Measurements from ENCODE around the gene TMEM242.

Gene TMEM242

GRCh38 chr6:157287247-157287850, 36.0 kb downstream of the TMEM242 start:
- DNase-seq: no peak

DNA sequence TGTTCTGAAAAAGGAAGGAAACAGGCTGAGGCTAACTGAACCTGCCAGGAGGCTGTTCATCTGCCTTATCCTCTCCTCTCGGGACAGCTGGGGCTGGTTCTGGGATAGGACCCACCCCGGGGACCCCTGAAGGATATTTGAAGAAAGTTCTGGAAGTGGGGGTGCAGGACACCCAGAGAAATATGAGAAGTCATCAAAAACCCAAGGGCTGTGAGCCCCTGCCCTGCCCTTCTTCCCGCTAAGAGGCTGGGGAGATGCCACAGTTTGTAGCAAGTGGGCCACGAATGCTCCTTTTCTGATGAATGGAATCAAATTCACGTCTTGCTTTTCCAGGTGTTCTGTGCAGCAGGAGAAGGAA, 37.9 kb downstream of the TMEM242 start:
- DNase-seq: no peak

GRCh38 chr6:157284738-157285421, 38.4 kb downstream of the TMEM242 start:
- no peak for DNase-seq

DNA sequence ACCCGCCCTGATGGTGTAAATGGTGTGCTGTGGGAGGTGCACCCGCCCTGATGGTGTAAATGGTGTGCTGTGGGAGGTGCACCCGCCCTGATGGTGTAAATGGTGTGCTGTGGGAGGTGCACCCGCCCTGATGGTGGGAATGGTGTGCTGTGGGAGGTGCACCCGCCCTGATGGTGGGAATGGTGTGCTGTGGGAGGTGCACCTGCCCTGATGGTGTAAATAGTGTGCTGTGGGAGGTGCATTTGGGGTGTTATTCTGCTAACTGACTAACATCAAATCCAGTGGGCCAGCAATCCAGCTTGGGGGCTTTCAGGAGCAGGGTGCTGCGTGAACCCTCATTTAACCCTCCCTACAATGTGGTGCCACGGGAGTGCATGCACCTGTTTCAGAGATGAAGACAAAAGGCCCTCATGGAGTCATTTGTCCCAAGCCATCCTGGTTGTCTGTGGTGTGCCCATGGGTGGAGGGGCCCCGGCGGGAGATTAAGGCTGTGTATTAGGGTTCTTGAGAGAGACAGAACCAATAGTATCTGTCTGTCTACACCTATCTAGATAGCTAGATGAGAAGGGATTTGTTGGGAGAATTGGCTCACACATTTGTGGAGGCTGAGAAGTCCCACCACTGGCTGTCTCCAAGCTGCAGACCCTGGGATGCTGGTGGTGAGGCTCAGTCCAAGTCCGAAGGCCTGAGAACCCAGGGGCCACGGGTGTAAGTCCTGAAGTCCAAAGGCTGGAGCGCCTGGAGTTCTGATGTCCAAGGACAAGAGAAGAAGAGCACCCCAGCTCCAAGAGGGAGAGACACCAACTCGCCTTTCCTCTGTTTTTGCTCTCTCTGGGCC, 39.2 kb downstream of the TMEM242 start:
- DNase-seq: no peak

DNA sequence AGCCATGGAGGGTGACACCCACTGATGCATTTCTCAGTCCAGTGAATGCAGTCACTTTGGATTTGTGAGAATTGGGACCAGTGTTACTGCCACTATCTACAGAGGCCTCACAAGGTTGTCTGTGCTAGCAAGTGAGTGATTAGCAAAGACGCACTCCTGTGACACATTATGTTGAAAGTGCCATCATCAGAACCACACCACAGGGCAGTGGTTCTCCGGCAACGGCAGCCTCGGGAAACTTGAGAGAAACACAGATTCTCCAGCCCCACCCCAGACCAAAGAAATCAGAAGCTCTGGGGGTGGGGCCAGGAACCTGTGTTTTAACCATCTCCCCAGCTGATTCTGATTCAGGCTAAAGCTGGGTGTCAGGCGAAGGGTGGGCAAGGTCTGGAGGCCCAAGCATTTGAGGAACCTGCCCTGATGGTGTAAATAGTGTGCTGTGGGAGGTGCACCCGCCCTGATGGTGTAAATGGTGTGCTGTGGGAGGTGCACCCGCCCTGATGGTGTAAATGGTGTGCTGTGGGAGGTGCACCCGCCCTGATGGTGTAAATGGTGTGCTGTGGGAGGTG, 39.9 kb downstream of the TMEM242 start:
- no peak for DNase-seq

DNA sequence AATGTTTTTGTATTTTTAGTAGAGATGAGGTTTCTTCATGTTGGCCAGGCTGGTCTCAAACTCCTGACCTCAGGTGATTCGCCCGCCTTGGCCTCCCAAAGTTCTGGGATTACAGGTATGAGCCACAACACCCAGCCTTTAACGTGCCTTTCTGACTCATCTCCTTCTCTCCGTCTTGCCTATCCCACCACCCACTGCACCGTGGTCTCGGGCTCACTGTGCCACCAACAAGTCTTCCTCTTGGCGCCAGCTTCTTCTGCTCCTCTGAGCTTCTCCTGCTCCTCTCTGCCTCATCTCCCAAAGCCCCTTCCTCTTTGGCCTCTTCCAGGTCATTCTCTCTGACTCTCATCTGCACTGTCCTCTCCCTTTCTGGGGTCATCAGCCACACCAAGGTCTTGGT, 41.0 kb downstream of the TMEM242 start:
- no peak for DNase-seq

- no peak for DNase-seq
These were observed 41.7 kb downstream of the TMEM242 start for GRCh38 chr6:157281570-157281969.

- DNase-seq: no peak
These were observed 42.4 kb downstream of the TMEM242 start for GRCh38 chr6:157280947-157281346.

DNA sequence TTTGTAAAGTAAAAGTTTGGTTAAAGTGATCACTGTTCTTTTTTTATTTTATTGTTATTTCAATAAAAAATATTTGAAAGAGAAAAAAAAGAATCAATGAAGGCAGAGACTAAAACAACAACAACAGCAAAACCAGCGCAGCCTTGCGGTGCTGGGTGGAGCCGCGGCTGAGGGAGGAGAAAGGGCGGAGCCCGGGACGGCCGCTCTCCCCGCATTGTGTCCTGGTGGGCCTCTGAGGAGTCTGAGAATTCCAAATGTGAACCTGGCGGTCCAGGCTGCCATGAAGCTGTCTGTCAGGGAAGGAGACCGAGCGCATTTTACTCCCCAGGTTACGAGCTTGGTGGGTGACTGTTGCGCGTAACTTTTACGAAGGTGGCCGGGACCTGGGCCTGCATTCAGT, 43.2 kb downstream of the TMEM242 start:
- DNase-seq: no peak

DNA sequence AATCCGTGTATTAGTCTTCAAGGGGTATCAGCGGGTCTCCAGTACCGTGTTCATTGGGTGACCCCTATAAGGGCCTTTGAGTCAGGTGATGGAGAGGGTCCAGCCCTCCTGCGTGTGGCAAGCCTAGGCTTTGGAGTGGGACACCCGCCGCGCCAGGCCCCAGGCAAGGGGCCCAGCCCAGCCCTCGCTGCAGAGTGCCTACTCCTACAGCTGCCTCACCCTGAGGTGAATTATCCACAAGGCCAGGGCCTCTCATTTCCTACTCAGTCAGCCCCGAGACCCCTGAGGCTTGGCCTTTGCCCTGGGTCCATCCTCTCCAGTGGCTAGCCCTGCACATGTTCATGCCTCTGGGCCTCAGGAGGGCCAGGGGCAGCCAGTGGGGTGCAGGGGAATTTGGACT, 45.1 kb downstream of the TMEM242 start:
- no peak for DNase-seq

DNA sequence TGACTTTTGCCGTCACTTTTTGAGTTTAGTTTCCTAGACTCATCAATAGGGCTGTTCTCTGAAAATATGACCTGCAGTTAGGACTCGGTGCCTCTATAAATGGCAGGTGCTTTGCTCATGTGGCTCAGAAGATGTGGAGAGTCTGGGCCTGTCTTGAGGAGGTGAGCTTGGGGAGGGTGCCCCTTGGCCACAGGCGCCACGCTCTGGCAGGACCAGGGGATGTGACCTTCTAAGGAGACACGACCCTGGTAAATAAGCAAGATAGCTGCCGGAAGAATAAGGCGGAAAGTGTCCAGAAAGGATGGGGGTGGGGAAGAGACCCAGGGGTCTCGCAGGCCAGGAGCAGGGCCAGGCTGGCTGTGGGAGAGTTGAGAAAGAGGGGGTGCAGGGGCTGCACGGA, 46.6 kb downstream of the TMEM242 start:
- DNase-seq: no peak

DNA sequence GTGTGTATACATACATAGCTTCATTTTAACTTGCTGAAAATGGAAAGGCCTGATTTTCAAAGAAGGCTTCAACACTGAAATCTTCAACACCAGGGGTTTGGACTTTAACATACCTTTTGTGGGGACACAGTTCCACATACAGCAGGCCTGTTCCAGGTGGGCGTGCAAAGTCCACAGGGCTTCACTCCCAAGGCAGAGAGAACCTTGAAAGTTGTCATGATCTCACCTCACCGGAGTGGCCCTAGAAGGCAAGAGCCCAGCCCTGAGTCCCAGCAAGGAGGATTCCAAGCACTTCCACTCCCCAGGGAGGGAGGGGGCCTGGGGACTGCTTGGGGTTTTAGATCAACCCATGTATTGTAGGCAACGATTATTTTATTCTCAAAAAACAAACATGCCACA, 47.2 kb downstream of the TMEM242 start:
- DNase-seq: no peak

DNA sequence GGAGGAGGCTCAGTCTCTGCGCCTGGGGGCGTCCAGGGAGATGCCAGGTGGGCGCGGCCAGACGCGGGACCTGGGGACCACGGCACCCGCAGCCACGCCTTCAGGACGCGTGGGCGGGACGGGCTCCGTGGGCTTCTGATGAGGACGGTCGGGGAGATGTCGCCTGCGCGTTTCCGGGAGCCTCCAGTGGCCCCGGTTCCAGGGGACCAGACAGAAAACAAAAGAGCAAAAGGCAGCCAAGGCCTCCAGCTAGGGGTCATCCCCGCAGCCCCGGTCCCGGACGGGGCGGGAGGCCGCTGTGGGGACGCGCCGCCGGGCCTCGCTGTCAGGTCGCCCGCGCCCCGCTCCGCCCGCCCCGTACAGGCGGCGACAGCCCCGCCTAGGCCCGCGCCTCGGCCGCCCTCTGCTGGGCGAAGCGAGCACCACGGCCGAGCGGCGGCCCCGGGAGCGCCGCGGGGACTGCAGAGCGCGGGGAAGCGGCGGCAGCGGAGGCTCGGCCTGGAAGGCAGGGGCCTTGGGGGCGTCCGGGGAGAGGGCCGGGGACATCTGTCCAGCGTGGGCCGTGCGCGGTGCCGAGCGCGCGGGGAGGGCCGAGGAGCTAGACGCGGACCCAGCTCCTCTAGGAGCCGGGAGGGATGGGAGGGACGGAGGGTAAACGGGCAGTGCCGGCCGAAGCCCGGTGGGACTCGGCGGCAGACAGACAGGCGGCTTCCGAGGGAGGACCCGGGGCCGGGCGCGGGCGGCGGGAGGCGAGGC, 48.7 kb downstream of the TMEM242 start:
- peak; percentile 78 for DNase-seq

DNA sequence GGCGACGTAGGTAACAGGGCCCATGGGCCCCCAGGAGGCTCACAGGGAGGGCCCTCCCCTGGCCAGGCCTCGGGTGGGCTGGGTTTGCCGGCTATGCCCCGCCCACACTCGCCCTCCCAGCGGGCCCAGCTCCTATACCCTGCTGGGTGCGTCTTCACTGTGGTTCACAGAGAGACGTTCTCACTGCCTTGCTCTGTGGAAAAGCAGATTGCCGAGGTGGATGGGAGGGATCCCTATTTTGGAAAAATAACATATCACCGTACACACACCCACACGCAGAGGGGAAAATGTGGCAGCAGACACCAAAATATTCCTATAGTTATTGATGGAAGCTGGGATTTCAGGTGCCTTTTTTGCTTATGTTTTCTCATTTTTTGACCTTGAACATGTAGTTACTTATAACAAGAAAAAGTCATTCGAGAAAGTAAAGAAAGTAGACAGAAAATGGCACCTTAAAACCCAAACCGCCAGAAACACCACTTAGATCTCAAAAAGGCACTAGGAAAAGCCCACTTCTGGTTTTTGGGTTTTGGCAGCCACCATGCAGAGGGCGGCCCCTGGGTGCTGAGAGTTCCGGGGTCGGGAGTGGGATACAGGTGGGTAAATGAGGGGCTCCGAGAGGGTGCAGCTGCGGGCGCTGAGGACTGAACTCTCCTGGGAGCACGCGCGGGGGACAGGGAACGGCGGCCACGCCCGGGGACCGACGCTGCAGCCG, 49.4 kb downstream of the TMEM242 start:
- peak; percentile 67 for DNase-seq

DNA sequence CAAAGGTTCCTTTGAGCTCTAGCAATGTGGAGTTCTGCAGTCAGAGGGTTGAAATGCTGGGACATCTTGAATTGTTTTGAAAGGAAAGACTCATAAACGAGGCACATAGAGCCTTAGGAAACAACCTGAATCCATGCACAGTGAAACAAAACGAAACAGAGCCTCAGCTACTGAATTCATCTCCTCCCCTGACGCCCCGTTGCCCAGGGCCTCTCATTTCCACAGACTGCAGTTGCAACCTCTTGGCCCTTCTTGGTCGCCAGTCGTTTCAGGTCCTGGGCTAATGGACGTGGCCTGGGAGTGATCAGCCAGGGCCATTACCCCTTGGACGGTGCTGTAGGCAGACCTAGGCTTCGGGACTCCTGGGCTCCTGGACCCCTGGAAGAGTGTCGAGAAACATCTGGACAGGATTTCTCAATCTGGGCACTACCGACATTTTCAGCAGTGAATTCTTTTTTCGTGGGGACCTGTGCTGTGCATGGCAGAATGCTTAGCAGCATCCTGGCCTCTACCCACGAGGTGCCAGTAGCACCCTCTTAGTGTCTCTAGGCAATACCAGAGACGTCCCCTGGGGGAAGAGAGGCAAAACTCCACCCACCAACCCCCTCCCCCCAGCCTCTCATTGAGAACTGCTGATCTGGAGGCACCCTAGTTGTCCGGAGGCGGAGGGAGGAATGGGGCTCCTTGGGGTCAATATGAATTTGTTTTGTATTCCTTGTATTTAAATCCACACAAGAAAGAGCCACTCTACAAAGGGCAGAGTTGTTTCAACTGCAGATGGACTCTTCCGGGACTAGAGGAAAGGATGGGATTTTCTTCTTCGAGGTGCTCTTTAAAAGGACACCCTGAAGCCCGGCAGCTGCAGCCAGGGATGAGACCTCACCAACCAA, 50.2 kb downstream of the TMEM242 start:
- peak; percentile 30 for DNase-seq

- DNase-seq: no peak
These were observed 50.9 kb downstream of the TMEM242 start for GRCh38 chr6:157272372-157272771.

DNA sequence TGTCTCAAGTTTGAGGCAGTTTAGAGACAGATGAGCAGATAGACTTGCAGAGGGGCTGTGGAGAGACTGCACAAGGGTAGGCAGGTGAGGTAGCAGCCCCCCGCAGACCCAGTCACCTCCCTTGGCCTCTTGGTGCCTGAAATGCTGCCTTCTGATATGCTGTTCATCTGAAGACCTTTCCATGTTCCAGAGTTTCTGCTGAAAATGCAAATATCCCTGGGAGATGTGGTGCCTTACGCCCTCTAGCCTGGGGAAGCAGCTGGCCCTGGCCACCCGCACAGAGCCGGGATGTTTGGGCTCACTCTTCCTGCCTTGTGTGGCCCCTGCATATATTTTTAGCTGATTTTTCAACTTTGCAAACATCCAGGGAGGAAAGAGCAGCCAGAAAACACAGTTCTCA, 51.4 kb downstream of the TMEM242 start:
- no peak for DNase-seq

DNA sequence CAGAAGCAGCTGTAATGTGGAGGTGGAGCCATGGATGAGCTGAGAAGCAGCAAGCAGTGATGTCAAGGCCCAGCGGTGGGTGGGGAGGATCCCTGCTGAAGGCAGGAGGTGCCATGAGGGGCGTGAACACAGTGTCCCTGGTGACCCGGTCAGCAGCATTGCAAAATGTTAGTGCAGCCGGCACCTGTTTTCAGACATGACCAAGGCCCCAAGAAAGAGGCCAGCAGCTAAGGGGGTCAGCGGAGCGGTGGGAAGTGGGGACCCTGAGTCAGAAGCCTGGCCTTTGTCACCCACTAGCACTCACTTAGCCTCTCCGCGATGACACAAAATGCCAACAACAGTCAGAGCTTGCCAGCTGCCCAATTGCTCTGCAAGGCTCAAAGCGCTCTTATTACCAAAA, 51.9 kb downstream of the TMEM242 start:
- no peak for DNase-seq

GRCh38 chr6:157270916-157271315, 52.4 kb downstream of the TMEM242 start:
- no peak for DNase-seq

DNA sequence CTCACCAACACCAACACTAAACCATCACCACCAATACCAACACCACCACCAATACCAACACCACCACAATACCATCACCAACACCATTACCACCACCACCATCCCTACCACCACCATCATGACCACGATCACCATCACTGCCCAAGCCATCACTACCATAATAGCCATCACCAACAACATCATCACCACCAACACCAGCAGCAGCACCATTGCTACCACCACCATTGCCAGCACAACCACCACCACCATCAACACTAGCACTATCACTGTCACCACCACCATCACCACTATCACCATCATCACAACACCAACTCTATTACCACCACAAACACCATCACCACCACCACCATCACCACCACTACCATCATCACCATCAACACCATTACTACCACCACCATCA, 53.0 kb downstream of the TMEM242 start:
- no peak for DNase-seq

DNA sequence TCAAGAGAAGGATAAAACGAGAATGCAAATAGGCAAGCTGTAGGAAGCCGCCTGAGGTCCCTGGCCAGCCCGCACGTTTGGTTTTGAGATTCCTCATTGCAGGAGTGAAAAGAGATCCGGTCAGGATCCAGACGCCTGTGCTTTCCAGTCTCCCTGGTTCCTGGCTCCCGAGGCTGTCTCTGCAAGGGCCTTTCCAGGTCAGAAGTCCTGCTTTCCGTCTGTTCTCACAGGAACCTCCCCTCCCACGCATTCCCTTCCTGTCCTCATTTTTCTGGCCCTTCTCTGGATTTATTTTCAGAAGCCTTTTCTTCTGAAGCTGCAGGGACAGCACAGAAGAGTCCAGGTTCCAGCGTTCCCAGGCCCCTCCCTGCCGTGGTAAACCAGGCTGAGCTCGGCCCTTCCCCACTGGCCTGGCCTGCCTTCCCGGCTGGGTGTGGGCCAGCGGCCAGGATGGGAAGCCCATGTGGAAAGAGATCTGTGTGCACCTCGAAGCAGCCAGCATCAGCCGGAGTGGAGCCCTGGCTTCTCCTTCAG, 54.0 kb downstream of the TMEM242 start:
- DNase-seq: no peak
